Inflammatory macrophage (primary cell): Measurements from ENCODE around the gene ATP2A3.
A peak's percentile ranks its signal among the peaks of the same experiment; 100 is the strongest.

Source experiments
- DNase-seq, 2 donors: peaks; one replicate each; pipeline ENCODE4 v3.0.0-alpha.2; 2020 to 2022

Gene ATP2A3

GRCh38 chr17:3925684-3926485, 38.4 kb downstream of the ATP2A3 start:
- no peak for DNase-seq

GRCh38 chr17:3924512-3925350, 39.5 kb downstream of the ATP2A3 start:
- DNase-seq: no peak

- no peak for DNase-seq
Observed at GRCh38 chr17:3923466-3924190, 40.6 kb downstream of the ATP2A3 start.

- DNase-seq: no peak
Observed at GRCh38 chr17:3922765-3923164, 41.5 kb downstream of the ATP2A3 start.

GRCh38 chr17:3921502-3922319, 42.5 kb downstream of the ATP2A3 start:
- peak in 1 of 2 donors; percentile 19 for DNase-seq

- DNase-seq: no peak
Observed at GRCh38 chr17:3921006-3921405, 43.2 kb downstream of the ATP2A3 start.

GRCh38 chr17:3919123-3919624, 45.1 kb downstream of the ATP2A3 start:
- DNase-seq: no peak

- no peak for DNase-seq
Observed at GRCh38 chr17:3918372-3919122, 45.7 kb downstream of the ATP2A3 start.

GRCh38 chr17:3917391-3917931, 46.8 kb downstream of the ATP2A3 start:
- DNase-seq: peak in 1 of 2 donors; percentile 12

GRCh38 chr17:3916825-3917224, 47.4 kb downstream of the ATP2A3 start:
- DNase-seq: peak; percentile 31 to 43

- DNase-seq: peak; percentile 88 to 91
Observed at GRCh38 chr17:3915995-3916696, 48.1 kb downstream of the ATP2A3 start, which contains the start of gene P2RX1. Gene P2RX1 (minus strand): TSS chr17:3916465. CDS start chr17:3916225, 240 bp downstream.

GRCh38 chr17:3915581-3915994, 48.6 kb downstream of the ATP2A3 start:
- peak; percentile 20 to 43 for DNase-seq

- no peak for DNase-seq
Observed at GRCh38 chr17:3914312-3914670, 49.9 kb downstream of the ATP2A3 start.

- DNase-seq: peak; percentile 85
Observed at GRCh38 chr17:3913531-3914311, 50.5 kb downstream of the ATP2A3 start.

GRCh38 chr17:3912827-3913226, 51.4 kb downstream of the ATP2A3 start:
- no peak for DNase-seq

GRCh38 chr17:3911271-3912053, 52.8 kb downstream of the ATP2A3 start:
- peak; percentile 29 to 52 for DNase-seq

- no peak for DNase-seq
Observed at GRCh38 chr17:3910420-3911270, 53.6 kb downstream of the ATP2A3 start.
